Psoas muscle (tissue), 8 donors: ENCODE measurements around the gene ENTR1. TPM values are rescaled to one million over a fixed set of nuclear protein-coding genes. Genes with fewer than 3 reads are reported as not detected.

ENCODE experiments used
- ATAC-seq, 4 donors: fragments of 200-7000 bp; cut with Tn5 transposase; one replicate each; pipeline ENCODE4 v1.9.1; 2020; ENCODE audit warnings: moderate library complexity in 3 of 4, mild to moderate bottlenecking in 2 of 4
- DNase-seq, 2 donors: peaks; one replicate each; pipeline ENCODE4 v3.0.0-alpha.2; 2020
- H3K27ac ChIP-seq: fragments of 200-600 bp; one replicate; pipeline ENCODE4 v1.8.0; 2022
- H3K27me3 ChIP-seq, 3 donors: fragments of 200-600 bp in 1 of 3; one replicate each; pipeline versions ENCODE4 v1.6.1 to v1.8.0; 2013 to 2022; ENCODE audit warnings: low read length in 2 of 3, mild to moderate bottlenecking in 2 of 3, moderate library complexity in 1 of 3; ENCODE audit not compliant: insufficient read depth in 3 of 3
- H3K36me3 ChIP-seq, 2 donors: fragments of 200-600 bp in 1 of 2; one replicate each; pipeline versions ENCODE4 v1.6.1 to v1.8.0; 2013 to 2022; ENCODE audit warnings: low read depth in 1 of 2, mild to moderate bottlenecking in 1 of 2, moderate library complexity in 1 of 2; ENCODE audit not compliant: insufficient read depth in 1 of 2
- H3K4me1 ChIP-seq: fragments of 200-600 bp; one replicate; pipeline ENCODE4 v1.8.0; 2022
- H3K4me3 ChIP-seq: fragments of 200-600 bp; one replicate; pipeline ENCODE4 v1.8.0; 2022; ENCODE audit warnings: mild to moderate bottlenecking
- H3K9me3 ChIP-seq: fragments of 200-600 bp; one replicate; pipeline ENCODE4 v1.8.0; 2022
- CTCF ChIP-seq: fragments of 200-600 bp; IDR thresholded peaks from one replicate; pipeline ENCODE4 v1.8.0; 2022; ENCODE audit warnings: antibody characterized with exemption
- WGBS, 3 donors: extraction: QIAGEN DNeasy Blood & Tissue Kit; methylation state at CpG; one replicate each; pipeline versions ENCODE4 v1.1.6 to v1.1.7; 2013; 5-methylcytosine and 5-hydroxymethylcytosine counted together
- intact Hi-C, 2 donors: fragments of 100-400 bp; cut with DNase I; formaldehyde crosslinking; loops; one replicate each; pipeline versions ENCODE4 v1.11.0 to v1.14.2; 2022
- polyA plus RNA-seq, 3 donors: library from polyadenylated mRNA; stranded (reverse); fragments of 200-250 nt; gene quantifications; one replicate each; pipeline ENCODE4 v1.2.3, GENCODE V29; 2013
- total RNA-seq, 4 donors: library from RNA; stranded (reverse); fragmentation: NEBNext Ultra II Directional in 2 of 4; extraction: Animal tissue kit (Norgen Biotek cat#: 25700) in 2 of 4; gene quantifications; one replicate each; pipeline versions ENCODE4 v1.2.1 to v1.2.4, GENCODE V29; 2021 to 2023
- donor health status: healthy with polysubstance abuse.
- donor health status: DM: no; HTN: no; CAD: no; lungs with moderate emphysema.
- donor health status: Bipolar disorder and iron deficiency.
- donor health status: healthy.
- donor health status: DM: yes; HTN: yes; CAD: no.
- donor health status: DM: no; HTN: no; CAD: no.
- donor health status: DM: no; HTN: no; CAD: no.
- donor health status: DM: yes; HTN: yes; CAD: no.

ENTR1 gene
- total and polyA plus RNA-seq, 7 donors: 16.0 to 53.0 (median 34.2) TPM

DNA sequence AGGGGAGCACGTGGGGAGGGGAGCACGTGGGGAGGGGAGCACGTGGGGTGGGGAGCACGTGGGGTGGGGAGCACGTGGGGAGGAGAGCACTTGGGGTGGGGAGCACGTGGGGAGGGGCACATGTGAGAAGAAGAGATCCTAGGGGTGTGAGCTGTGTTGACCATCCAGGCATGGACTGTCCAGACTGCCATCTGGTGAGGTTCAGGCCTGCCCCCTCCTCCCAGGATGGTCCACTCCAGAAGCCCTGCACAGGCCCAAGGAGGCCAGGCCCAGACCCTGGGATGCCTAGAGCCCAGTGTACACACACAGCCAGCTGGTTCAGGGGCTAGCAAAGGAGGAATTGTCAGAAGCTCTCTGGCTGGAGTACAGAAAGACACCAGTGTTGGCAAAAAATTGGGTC, 12.8 kb downstream of the ENTR1 start:
- DNase-seq (no peak), ATAC-seq (no peak)
- Histone ChIP-seq H3K36me3 (peaks cover 0 to 65% of the 10 kb centered on the region in 2 donors), H3K4me1 (peaks cover 10% of the 10 kb centered on the region), H3K4me3 (no peak overlapping the region), H3K27me3 (no peaks in the 10 kb centered on the region), H3K27ac (no peak overlapping the region), H3K9me3 (no peaks in the 10 kb centered on the region)
- 61 to 80% (median 80%) methylated on average over 1 to 6 of the region's 6 CpGs for WGBS, 3 donors
- TF ChIP-seq CTCF: no peak
- intact Hi-C loops: no loop called here

DNA sequence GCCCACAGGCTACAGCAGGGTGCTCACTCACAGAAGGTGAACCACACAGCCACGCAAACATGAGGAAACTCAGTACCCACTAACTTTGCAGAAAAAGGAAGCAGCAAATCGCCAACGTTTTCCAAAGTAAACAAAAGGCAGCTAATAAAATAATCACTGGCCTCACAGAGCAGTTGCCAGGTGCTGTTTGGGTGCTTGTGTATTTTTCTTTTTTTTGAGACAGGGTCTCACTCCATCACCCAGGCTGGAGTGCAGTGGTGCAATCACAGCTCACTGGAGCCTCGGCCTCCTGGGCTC, 14.2 kb downstream of the ENTR1 start:
- no peak overlapping the region for H3K27ac ChIP-seq
- H3K4me3 ChIP-seq: no peak overlapping the region
- WGBS, 3 donors: 80 to 85% (median 81%) methylated on average over 4 of the region's 4 CpGs
- peaks cover 10% of the 10 kb centered on the region for H3K4me1 ChIP-seq
- H3K27me3 ChIP-seq: no peaks in the 10 kb centered on the region
- no peak for TF ChIP-seq CTCF
- DNase-seq (no peak), ATAC-seq (no peak)
- intact Hi-C loops: no loop called here
- peaks cover 0 to 66% of the 10 kb centered on the region in 2 donors for H3K36me3 ChIP-seq
- H3K9me3 ChIP-seq: no peaks in the 10 kb centered on the region

DNA sequence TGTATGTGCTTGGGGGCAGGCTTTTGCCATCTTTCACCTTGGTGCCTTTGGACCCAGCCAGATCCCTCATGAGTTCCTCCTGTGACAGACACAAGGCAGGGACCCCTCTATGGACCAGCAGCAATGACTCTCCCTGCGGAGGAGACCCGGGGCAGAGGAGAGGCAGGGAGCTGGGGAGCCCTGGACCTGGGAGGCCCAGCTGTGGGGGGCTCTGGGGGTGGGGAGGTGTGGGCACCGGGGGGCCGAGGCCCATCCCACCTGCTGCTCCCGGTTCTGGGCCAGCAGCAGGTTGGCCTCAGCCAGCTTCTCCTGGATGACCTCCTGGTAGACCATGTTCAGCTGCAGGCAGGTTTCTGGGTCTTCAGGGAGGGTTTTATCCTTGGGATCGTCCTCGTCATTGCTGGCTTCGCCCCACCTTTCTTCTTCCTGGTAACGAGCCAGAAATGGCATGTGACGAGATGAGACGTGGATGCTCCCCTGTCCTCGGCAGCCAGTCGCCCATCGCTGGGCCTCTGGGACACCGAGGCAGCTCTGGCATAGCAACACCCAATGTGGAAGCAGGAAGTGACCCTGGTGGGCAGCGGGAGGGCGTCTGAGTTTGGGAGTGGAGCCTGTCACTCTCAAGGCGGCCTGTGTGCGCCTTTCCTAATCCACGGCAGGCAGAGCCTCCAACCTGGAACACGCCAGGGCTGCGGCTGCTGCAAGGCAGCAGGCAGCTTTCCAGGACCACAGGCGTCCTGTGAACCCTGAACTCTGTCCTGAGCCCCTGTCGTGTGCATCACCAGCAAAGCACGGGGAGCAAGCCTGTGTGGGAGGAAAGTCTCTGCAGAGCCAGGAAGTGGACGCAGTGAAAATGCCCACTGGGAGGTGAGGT, 14.8 kb downstream of the ENTR1 start:
- no peaks in the 10 kb centered on the region for H3K27me3 ChIP-seq
- no peak overlapping the region for H3K4me3 ChIP-seq
- peaks cover 10% of the 10 kb centered on the region for H3K4me1 ChIP-seq
- H3K9me3 ChIP-seq: no peaks in the 10 kb centered on the region
- H3K27ac ChIP-seq: no peak overlapping the region
- TF ChIP-seq CTCF: no peak
- DNase-seq: peak in 1 of 2 donors; percentile 47
- peaks cover 0 to 71% of the 10 kb centered on the region in 2 donors for H3K36me3 ChIP-seq
- 82 to 89% (median 85%) methylated on average over 22 to 26 of the region's 26 CpGs for WGBS, 3 donors
- no peak for ATAC-seq
- intact Hi-C loops: no loop called here

DNA sequence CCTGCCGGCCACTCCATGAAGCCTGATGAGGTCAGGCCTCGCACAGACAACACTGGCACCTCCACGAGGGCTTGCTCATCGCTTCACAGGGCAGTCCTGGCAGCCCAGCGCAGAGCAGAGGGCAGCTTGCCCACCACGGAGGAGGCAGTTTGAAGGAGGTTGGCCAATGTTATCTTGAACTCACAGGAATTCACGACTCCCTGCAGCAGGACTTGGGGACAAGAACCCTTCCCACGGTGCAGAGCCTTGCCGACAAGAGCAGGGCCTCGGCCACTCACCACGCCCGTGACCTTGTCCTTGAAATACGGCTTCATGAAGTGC, 15.4 kb downstream of the ENTR1 start:
- Histone ChIP-seq H3K9me3 (no peaks in the 10 kb centered on the region), H3K4me1 (peaks cover 10% of the 10 kb centered on the region), H3K36me3 (peaks cover under 1 to 74% of the 10 kb centered on the region in 2 donors), H3K27ac (no peak overlapping the region), H3K27me3 (no peaks in the 10 kb centered on the region), H3K4me3 (no peak overlapping the region)
- TF ChIP-seq CTCF: no peak
- ATAC-seq (no peak), DNase-seq (peak in 1 of 2 donors; percentile 46)
- 88 to 94% (median 91%) methylated on average over 13 of the region's 13 CpGs for WGBS, 3 donors
- intact Hi-C loops: no loop called here
